H4 (cell line): ENCODE results near the gene IFNA7. TPM values are rescaled to one million over a fixed set of nuclear protein-coding genes. Genes with fewer than 3 reads are reported as not detected.
"Not testable (repeated sequence)": the region's sequence is repeated elsewhere in the genome, so short reads cannot be mapped to it uniquely, and the experiment has no call there.

Source experiments
- DNase-seq: peaks from one replicate; pipeline ENCODE4 v3.0.0-alpha.2; 2015; ENCODE audit warnings: low spot score
- total RNA-seq: library from RNA; depleted of rRNA; stranded (reverse); fragments of >200 nt; shearing (Covaris generic); gene quantifications from 2 replicates; pipeline ENCODE4 v1.2.3, GENCODE V29; 2014; rRNA removed

The IFNA7 gene
- total RNA-seq, 1 experiment from 2014 or later: not detected

GRCh38 chr9:21182810-21183736 lies 18.9 kb downstream of the IFNA7 start:
- not testable (repeated sequence) for DNase-seq

GRCh38 chr9:21174671-21175070 lies 27.3 kb downstream of the IFNA7 start:
- DNase-seq: no peak

GRCh38 chr9:21172156-21172555 lies 29.8 kb downstream of the IFNA7 start:
- no peak for DNase-seq

- DNase-seq: no peak
Measured at GRCh38 chr9:21171351-21171750, 30.7 kb downstream of the IFNA7 start.

- DNase-seq: not testable (repeated sequence)
Measured at GRCh38 chr9:21166560-21166959, 35.4 kb downstream of the IFNA7 start, which contains the start of gene IFNA21. TSS of gene IFNA21 (minus strand) at chr9:21166660. CDS start at chr9:21166612, 48 bp downstream.

GRCh38 chr9:21165516-21165915 lies 36.5 kb downstream of the IFNA7 start:
- DNase-seq: no peak

GRCh38 chr9:21160178-21160577 lies 41.8 kb downstream of the IFNA7 start:
- DNase-seq: peak; percentile 11

DNA sequence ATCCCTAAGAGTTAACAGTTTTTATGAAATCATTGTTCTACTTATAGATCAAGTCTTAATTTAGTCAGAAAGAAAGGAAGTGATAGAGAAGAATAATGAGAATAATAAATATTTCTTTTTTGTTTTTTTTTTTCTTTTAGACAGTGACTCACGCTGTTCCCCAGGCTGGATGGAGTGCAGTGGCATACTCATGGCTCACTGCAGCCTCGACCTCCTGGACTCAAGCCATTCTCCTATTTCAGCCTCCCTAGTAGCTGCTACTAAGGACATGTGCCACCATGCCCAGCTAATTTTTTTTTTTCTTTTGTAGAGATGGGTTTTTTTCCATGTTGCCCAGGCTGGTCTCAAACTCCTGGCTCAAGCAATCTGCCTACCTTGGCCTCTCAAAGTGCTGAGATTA lies 46.5 kb downstream of the IFNA7 start:
- DNase-seq: peak; percentile 2

DNA sequence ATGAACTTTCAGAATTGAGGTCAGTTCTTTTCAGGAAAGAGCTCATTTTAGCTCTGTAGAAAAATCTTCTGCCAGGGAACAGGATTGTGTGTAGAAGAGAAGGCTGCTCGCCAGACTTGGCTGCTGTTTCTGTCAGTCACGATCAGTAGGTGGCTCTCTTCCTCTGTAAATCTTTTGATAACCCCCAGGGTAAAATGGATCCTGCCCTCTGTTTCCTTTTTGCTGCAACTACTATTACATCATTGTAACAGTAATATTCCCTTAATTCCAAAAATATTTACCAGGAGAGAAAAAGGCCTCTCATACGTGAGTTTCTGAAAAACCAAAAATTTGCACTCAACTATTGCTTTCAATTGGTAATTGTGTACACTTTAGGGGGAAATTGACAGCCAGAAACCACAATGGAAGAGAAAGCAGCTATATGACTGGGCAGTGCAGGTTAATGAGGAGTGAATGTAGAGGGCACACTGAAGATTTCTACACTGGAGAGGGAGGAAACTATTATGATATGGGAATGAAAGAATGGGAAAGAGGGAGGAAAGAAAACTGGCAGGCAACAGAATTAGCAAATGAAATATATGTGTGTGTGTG lies 47.9 kb downstream of the IFNA7 start:
- DNase-seq: no peak

DNA sequence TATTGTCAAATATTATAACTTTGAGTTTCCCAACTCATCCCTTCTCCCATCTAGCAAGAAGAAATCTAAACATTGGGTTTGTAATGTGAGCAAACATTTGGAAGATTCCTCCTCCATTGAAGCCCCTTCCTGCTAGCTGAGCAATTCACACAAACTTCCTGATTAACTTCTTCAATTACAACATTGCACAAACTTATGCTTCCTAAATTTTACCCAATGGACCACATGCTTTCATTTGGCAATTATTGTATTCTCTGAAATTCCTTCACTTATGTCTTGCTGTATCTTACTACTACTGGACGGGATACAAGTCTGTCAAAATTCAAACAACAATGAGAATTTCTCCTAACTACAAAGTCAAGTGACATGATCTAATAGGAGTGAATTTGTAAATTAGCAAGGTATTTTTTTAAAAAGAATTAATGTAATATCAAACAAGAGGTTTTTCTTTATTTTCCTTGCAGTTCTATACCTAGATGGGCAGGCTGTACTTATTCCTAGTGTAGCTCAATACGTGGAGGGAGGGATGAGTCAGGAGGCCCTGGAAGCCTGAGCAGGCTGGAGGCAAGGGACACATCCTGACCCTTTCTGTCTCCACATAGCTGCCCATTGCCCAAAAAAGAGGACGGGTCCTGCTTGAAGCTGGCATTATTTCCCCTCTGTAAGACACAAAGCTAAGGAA lies 48.5 kb downstream of the IFNA7 start:
- no peak for DNase-seq

Other genes starting within 250 kb of the IFNA7 start
- gene HACD4, start 170.6 kb downstream of the IFNA7 start, total RNA-seq: not detected in 2 replicates
- gene IFNB1, start 124.3 kb downstream of the IFNA7 start, total RNA-seq: not detected in 2 replicates
- gene IFNW1, start 60.4 kb downstream of the IFNA7 start, total RNA-seq: not detected in 2 replicates
- gene IFNA21, start 35.5 kb downstream of the IFNA7 start, total RNA-seq: 0.15 TPM in 1 of 2 replicates, not detected in the other
- gene IFNA4, start 14.6 kb downstream of the IFNA7 start, total RNA-seq: 0.27 TPM in 1 of 2 replicates, not detected in the other
- gene IFNA10, start 4.9 kb upstream of the IFNA7 start, total RNA-seq: not detected in 2 replicates
- not detected in 2 replicates for gene IFNA16, start 15.1 kb upstream of the IFNA7 start, total RNA-seq
- gene IFNA17, start 26.0 kb upstream of the IFNA7 start, total RNA-seq: not detected in 2 replicates
- gene IFNA14, start 37.8 kb upstream of the IFNA7 start, total RNA-seq: 0.31 TPM in 1 of 2 replicates, not detected in the other
- gene IFNA5, start 103.1 kb upstream of the IFNA7 start, total RNA-seq: not detected in 2 replicates
- 0.06 TPM in 1 of 2 replicates, not detected in the other for gene KLHL9, start 133.2 kb upstream of the IFNA7 start, total RNA-seq
- gene IFNA6, start 148.7 kb upstream of the IFNA7 start, total RNA-seq: not detected in 2 replicates
- not detected in 2 replicates for gene IFNA13, start 165.9 kb upstream of the IFNA7 start, total RNA-seq
- not detected in 2 replicates for gene IFNA2, start 183.2 kb upstream of the IFNA7 start, total RNA-seq
- not detected in 2 replicates for gene IFNA8, start 206.9 kb upstream of the IFNA7 start, total RNA-seq
- gene IFNA1, start 238.2 kb upstream of the IFNA7 start, total RNA-seq: not detected in 2 replicates